GM12878 (cell line): ENCODE data around the gene SHMT2. TPM values are rescaled to one million over a fixed set of nuclear protein-coding genes. Genes with fewer than 3 reads are reported as not detected.

Experiments
- ATAC-seq: fragments of 200-7000 bp; cut with Tn5 transposase; 3 replicates; pipeline ENCODE4 v1.9.1; 2020; ENCODE audit warnings: mild to moderate bottlenecking, moderate library complexity
- BruUV-seq: library from RNA; stranded (reverse); fragments of 400-500 nt; replicated peaks from 2 replicates; lab custom pipeline; 2021; lab: Mats Ljungman, UMichigan
- CTCF ChIA-PET: fragments of 300-600 bp; sonication (Branson Sonifier 250); formaldehyde crosslinking; extraction: SDS; loops from one replicate; lab custom pipeline; 2021; ENCODE audit warnings: inconsistent platforms; lab: Yijun Ruan, JAX
- POLR2A ChIA-PET: fragments of 350-600 bp; formaldehyde crosslinking; extraction: SDS; loops from one replicate; lab custom pipeline; 2021; ENCODE audit warnings: inconsistent platforms; lab: Charles Lee
- RAD21 ChIA-PET: fragments of 300-600 bp; sonication (Branson Sonifier 250); formaldehyde crosslinking; loops from one replicate; lab custom pipeline; 2023; ENCODE audit warnings: antibody characterized with exemption; ENCODE audit not compliant: unreplicated experiment; lab: Charles Lee
- SMC1A ChIA-PET: fragments of 300-600 bp; sonication (Branson Sonifier 250); formaldehyde crosslinking; loops from one replicate; lab custom pipeline; 2023; ENCODE audit not compliant: unreplicated experiment, uncharacterized antibody; lab: Charles Lee
- DNase-seq: peaks from one replicate; pipeline ENCODE4 v3.0.0-alpha.2; 2011; ENCODE audit warnings: low read depth, low spot score
- FAIRE-seq: peaks from 3 replicates; lab custom pipeline; 2011; peaks lifted over from hg19 to GRCh38; lab: Jason Lieb, UNC
- H2AFZ ChIP-seq: 2 replicates; pipeline ENCODE4 v1.6.0; 2011; ENCODE audit warnings: low read depth, low read length, control low read depth; ENCODE audit not compliant: control insufficient read depth
- H3K27ac ChIP-seq: 2 replicates; pipeline ENCODE4 v1.5.1; 2011; ENCODE audit warnings: control low read depth; ENCODE audit not compliant: control insufficient read depth, insufficient read depth
- H3K27me3 ChIP-seq, 2 experiments: replicated peaks in 1 of 2; 2 replicates each; pipeline versions ENCODE4 v1.6.0 to v1.6.1; 2011; ENCODE audit warnings: low read length in 1 of 2; ENCODE audit not compliant: control insufficient read depth in 2 of 2, insufficient read depth in 2 of 2
- H3K36me3 ChIP-seq, 2 experiments: 2 replicates each; pipeline ENCODE4 v1.5.1; 2011; ENCODE audit warnings: low read length in 1 of 2; ENCODE audit not compliant: control insufficient read depth in 2 of 2, insufficient read depth in 2 of 2
- H3K4me1 ChIP-seq: 2 replicates; pipeline ENCODE4 v1.6.1; 2011; ENCODE audit warnings: mild to moderate bottlenecking, low read length, moderate library complexity, mixed read lengths; ENCODE audit not compliant: control insufficient read depth, insufficient read depth
- H3K4me2 ChIP-seq: 2 replicates; pipeline ENCODE4 v1.6.0; 2011; ENCODE audit warnings: control low read depth; ENCODE audit not compliant: control insufficient read depth, insufficient read depth
- H3K4me3 ChIP-seq: fragments of 200-600 bp; sonication (generic); 2 replicates; pipeline ENCODE4 v1.5.1; 2016
- H3K79me2 ChIP-seq: 2 replicates; pipeline ENCODE4 v1.6.0; 2011; ENCODE audit warnings: low read length; ENCODE audit not compliant: control insufficient read depth, insufficient read depth
- H3K9ac ChIP-seq: 2 replicates; pipeline ENCODE4 v1.8.0; 2011; ENCODE audit warnings: low read length, control low read depth, mixed read lengths; ENCODE audit not compliant: control insufficient read depth, insufficient read depth
- H3K9me3 ChIP-seq: replicated peaks from 3 replicates; pipeline ENCODE4 v1.5.1; 2011; ENCODE audit warnings: mild to moderate bottlenecking, low read length; ENCODE audit not compliant: control insufficient read depth, insufficient read depth
- H4K20me1 ChIP-seq: 2 replicates; pipeline ENCODE4 v1.6.0; 2011; ENCODE audit not compliant: control insufficient read depth, insufficient read depth
- CEBPB ChIP-seq, 2 experiments: fragments of 150-350 bp in 1 of 2; IDR thresholded peaks; 2 replicates each; pipeline ENCODE4 v1.6.1; 2012 to 2014; ENCODE audit warnings: low read depth in 2 of 2, low read length in 2 of 2, borderline replicate concordance in 1 of 2, inconsistent platforms in 1 of 2
- FOXM1 ChIP-seq: IDR thresholded peaks from 2 replicates; pipeline ENCODE4 v1.6.1; 2012; ENCODE audit warnings: low read depth, mild to moderate bottlenecking, inconsistent platforms, low read length, moderate library complexity
- IRF5 ChIP-seq: fragments of 450-650 bp; IDR thresholded peaks from 2 replicates; pipeline ENCODE4 v1.6.1; 2017; ENCODE audit warnings: borderline replicate concordance
- KLF5 ChIP-seq: fragments of 450-650 bp; IDR thresholded peaks from 2 replicates; pipeline ENCODE4 v1.6.1; 2014; ENCODE audit warnings: mild to moderate bottlenecking; ENCODE audit not compliant: partially characterized antibody
- MEF2B ChIP-seq: fragments of 450-650 bp; IDR thresholded peaks from 2 replicates; pipeline ENCODE4 v1.6.1; 2018; ENCODE audit warnings: mild to moderate bottlenecking, moderate library complexity; ENCODE audit not compliant: partially characterized antibody, poor library complexity, severe bottlenecking
- PRDM15 ChIP-seq: fragments of 450-650 bp; formaldehyde crosslinking; IDR thresholded peaks from 2 replicates; pipeline ENCODE4 v1.4.0; 2020; ENCODE audit warnings: mild to moderate bottlenecking, moderate library complexity
- RAD21 ChIP-seq: IDR thresholded peaks from 2 replicates; pipeline ENCODE4 v1.6.1; 2011; ENCODE audit warnings: mild to moderate bottlenecking, low read depth, low read length, moderate library complexity; ENCODE audit not compliant: insufficient read depth
- STAT1 ChIP-seq: fragments of 450-650 bp; conservative IDR thresholded peaks from 2 replicates; pipeline ENCODE4 v1.6.1; 2014; ENCODE audit warnings: antibody characterized with exemption, mild to moderate bottlenecking
- SUPT20H ChIP-seq: IDR thresholded peaks from 2 replicates; pipeline ENCODE4 v1.6.1; 2011; ENCODE audit warnings: low read depth, mild to moderate bottlenecking, low read length, moderate library complexity, borderline replicate concordance; ENCODE audit not compliant: control insufficient read depth
- ZNF24 ChIP-seq: fragments of 450-650 bp; IDR thresholded peaks from 2 replicates; pipeline ENCODE4 v1.6.1; 2017; ENCODE audit warnings: antibody characterized with exemption, mild to moderate bottlenecking
- WGBS: methylation state at CpG from one replicate; pipeline ENCODE4 v1.1.6; 2016; ENCODE audit warnings: low lambda C conversion rate; ENCODE audit not compliant: insufficient replicate concordance, insufficient coverage; ENCODE audit errors: missing lambda C conversion rate; 5-methylcytosine and 5-hydroxymethylcytosine counted together
- in situ Hi-C: fragments of 300-500 bp; cut with MboI; formaldehyde crosslinking; loops from 9 replicates; pipeline ENCODE4 v1.14.3; 2018; ENCODE audit warnings: mixed read lengths
- intact Hi-C: fragments of 100-400 bp; cut with micrococcal nuclease; formaldehyde crosslinking; loops from one replicate; pipeline ENCODE4 v1.14.2; 2022; ENCODE audit not compliant: unreplicated experiment
- polyA plus RNA-seq, 11 experiments: library from polyadenylated mRNA; depleted of rRNA in 4 of 11; unstranded in 6 of 11; stranded (reverse) in 5 of 11; fragments of >200 nt; fragmentation: Nextera tagmentation in 4 of 11; fragmentation: Illumina TruSeq in 1 of 11; extraction: Ambion mirVana in 4 of 11; extraction: Trizol in 1 of 11; gene quantifications; 1 replicate in 1 of 11; 2 replicates in 10 of 11; pipeline versions ENCODE4 v1.2.1 to v1.2.3, GENCODE V29; 2011 to 2016; ENCODE audit warnings: inconsistent platforms in 2 of 11, missing spikeins in 2 of 11, low read depth in 1 of 11
- total RNA-seq, 4 experiments: library from RNA; depleted of rRNA in 3 of 4; stranded (reverse); fragments of >200 nt in 3 of 4; fragmentation: Illumina TruSeq in 1 of 4; extraction: Trizol in 1 of 4; gene quantifications; 2 replicates each; pipeline versions ENCODE4 v1.2.1 to v1.2.3, GENCODE V29; 2013 to 2021
- TF ChIP-seq, protein P1 (sequence below): fragments of 450-650 bp; formaldehyde crosslinking; IDR thresholded peaks from 2 replicates; pipeline ENCODE4 v1.5.0; 2022; ENCODE audit warnings: mild to moderate bottlenecking, missing genetic modification characterization
- TF ChIP-seq, protein P2 (sequence below): IDR thresholded peaks from 2 replicates; pipeline ENCODE4 v1.6.1; 2012; ENCODE audit warnings: low read depth, low read length, improper control_type of control experiment

The SHMT2 gene
- total and polyA plus RNA-seq, 10 of the 15 experiments (the other 5 are each of a cell fraction or from before 2014, with no cell fraction given), result 57.0 to 292 (median 186) TPM

DNA sequence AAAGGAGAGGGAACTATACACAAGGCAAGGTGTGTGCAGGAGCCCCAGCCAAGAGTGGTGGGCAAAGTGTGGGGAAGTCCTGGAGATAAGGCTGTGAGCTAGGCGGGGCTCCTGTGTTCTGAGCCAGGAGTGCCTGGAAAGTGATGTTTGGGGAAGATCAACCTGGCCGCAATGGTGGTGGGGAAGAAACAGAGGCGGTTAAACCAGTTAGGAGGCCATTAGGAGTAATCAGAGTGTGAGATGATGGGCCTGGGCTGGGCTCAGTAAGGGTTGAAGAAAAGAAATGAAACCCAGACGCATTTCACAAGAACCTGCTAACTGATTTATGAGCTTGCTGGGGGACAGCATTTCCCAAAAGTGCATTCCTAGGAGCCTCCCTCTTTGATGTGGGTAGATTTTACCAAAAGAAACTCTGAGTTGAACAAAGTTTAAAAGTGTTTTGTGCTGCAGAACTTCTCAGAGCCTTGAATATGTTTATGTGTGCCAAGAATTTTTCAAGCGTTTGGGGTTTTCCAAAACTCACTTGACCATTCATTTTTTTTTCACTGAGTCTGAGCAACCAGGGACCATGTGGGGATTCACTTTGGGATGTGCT is 47.9 kb upstream of the SHMT2 start:
- FAIRE-seq (no peak), ATAC-seq (no peak), DNase-seq (no peak)
- H3K36me3 ChIP-seq, result no peaks in the 10 kb centered on the region
- no TSS peak for BruUV-seq
- no peaks in the 10 kb centered on the region for H3K9me3 ChIP-seq
- H3K79me2 ChIP-seq, result no peaks in the 10 kb centered on the region
- no peak overlapping the region for H3K27ac ChIP-seq
- H4K20me1 ChIP-seq, result no peaks in the 10 kb centered on the region; the same call in 1 of the 2 replicates
- intact Hi-C loops (loop anchor here (2.0 kb wide), 3 partner anchors 61 to 173 kb away; no protein-coding TSS in a partner anchor), in situ Hi-C loops (loop anchor here (5.0 kb wide), 1 partner anchor 59 kb away; no protein-coding TSS in a partner anchor)
- CTCF ChIA-PET, result interaction anchor here (0.6 to 10.4 kb wide), 9 partner anchors 24 to 257 kb away, joined by 3 to 159 read pairs (median 3); partner anchors contain the start of gene LRP1
- no peak overlapping the region for H3K9ac ChIP-seq
- H3K4me2 ChIP-seq, result no peak overlapping the region
- 36% methylated on average over 5 of the region's 5 CpGs for WGBS
- no peak overlapping the region for H3K4me3 ChIP-seq
- no peaks in the 10 kb centered on the region; a peak in 2 of 4 replicates for H3K27me3 ChIP-seq
- RAD21 ChIA-PET, result interaction anchor here (0.7 to 2.7 kb wide), 3 partner anchors 70 to 117 kb away, joined by 3 to 9 read pairs (median 6); partner anchors contain the start of gene STAT6
- POLR2A ChIA-PET, result interaction anchor here (0.7 to 1.4 kb wide), 3 partner anchors 27 to 110 kb away, joined by 3 to 4 read pairs (median 4); no protein-coding TSS in a partner anchor
- H2AFZ ChIP-seq, result no peak overlapping the region
- SMC1A ChIA-PET, result interaction anchor here (0.6 to 4.0 kb wide), 4 partner anchors 55 to 182 kb away, joined by 3 to 36 read pairs (median 10); partner anchors contain the start of genes LRP1 and STAT6
- H3K4me1 ChIP-seq, result no peaks in the 10 kb centered on the region
- TF ChIP-seq IRF5 (no peak), ZNF24 (no peak), PRDM15 (no peak), STAT1 (no peak), CEBPB (IDR thresholded peaks at IDR 0.05; ENCODE audit: borderline replicate concordance in 1 of 2, low read depth in 2 of 2, low read length in 2 of 2) (no peak), MEF2B (no peak), KLF5 (no peak), RAD21 (no peak), SUPT20H (no peak), FOXM1 (no peak)
- TF ChIP-seq, protein P1, sequence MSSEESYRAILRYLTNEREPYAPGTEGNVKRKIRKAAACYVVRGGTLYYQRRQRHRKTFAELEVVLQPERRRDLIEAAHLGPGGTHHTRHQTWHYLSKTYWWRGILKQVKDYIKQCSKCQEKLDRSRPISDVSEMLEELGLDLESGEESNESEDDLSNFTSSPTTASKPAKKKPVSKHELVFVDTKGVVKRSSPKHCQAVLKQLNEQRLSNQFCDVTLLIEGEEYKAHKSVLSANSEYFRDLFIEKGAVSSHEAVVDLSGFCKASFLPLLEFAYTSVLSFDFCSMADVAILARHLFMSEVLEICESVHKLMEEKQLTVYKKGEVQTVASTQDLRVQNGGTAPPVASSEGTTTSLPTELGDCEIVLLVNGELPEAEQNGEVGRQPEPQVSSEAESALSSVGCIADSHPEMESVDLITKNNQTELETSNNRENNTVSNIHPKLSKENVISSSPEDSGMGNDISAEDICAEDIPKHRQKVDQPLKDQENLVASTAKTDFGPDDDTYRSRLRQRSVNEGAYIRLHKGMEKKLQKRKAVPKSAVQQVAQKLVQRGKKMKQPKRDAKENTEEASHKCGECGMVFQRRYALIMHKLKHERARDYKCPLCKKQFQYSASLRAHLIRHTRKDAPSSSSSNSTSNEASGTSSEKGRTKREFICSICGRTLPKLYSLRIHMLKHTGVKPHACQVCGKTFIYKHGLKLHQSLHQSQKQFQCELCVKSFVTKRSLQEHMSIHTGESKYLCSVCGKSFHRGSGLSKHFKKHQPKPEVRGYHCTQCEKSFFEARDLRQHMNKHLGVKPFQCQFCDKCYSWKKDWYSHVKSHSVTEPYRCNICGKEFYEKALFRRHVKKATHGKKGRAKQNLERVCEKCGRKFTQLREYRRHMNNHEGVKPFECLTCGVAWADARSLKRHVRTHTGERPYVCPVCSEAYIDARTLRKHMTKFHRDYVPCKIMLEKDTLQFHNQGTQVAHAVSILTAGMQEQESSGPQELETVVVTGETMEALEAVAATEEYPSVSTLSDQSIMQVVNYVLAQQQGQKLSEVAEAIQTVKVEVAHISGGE (CRISPR knock-in tag), result no peak
- TF ChIP-seq, protein P2, sequence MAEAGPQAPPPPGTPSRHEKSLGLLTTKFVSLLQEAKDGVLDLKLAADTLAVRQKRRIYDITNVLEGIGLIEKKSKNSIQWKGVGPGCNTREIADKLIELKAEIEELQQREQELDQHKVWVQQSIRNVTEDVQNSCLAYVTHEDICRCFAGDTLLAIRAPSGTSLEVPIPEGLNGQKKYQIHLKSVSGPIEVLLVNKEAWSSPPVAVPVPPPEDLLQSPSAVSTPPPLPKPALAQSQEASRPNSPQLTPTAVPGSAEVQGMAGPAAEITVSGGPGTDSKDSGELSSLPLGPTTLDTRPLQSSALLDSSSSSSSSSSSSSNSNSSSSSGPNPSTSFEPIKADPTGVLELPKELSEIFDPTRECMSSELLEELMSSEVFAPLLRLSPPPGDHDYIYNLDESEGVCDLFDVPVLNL, result no peak
